Mononuclear cell (primary cell): ENCODE measurements around the gene SNTG2. TPM values are rescaled to one million over a fixed set of nuclear protein-coding genes. Genes with fewer than 3 reads are reported as not detected.
"Not testable (repeated sequence)": the region's sequence is repeated elsewhere in the genome, so short reads cannot be mapped to it uniquely, and the experiment has no call there.

Experiments used
- H3K27me3 ChIP-seq: 2 replicates; pipeline ENCODE4 v1.6.0; 2011; ENCODE audit warnings: low read length, control low read depth; ENCODE audit not compliant: insufficient read depth
- H3K4me1 ChIP-seq: 2 replicates; pipeline ENCODE4 v1.5.1; 2011; ENCODE audit warnings: mild to moderate bottlenecking, low read length, control low read depth; ENCODE audit not compliant: insufficient read depth
- H3K4me3 ChIP-seq: 2 replicates; pipeline ENCODE4 v1.5.1; 2011; ENCODE audit warnings: mild to moderate bottlenecking, low read length, moderate library complexity
- H3K9me3 ChIP-seq: 2 replicates; pipeline ENCODE4 v1.5.1; 2011; ENCODE audit warnings: low read depth, mild to moderate bottlenecking, control low read depth, low read length
- total RNA-seq: library from RNA; depleted of rRNA; stranded (reverse); fragments of >200 nt; gene quantifications from one replicate; pipeline ENCODE4 v1.2.3, GENCODE V29; 2012

The SNTG2 gene
- total RNA-seq, 1 donor = 1.5 TPM

- Histone ChIP-seq H3K4me3 (no peak overlapping the region), H3K27me3 (no peaks in the 10 kb centered on the region)
Observed at GRCh38 chr2:1227274-1227900, 276.7 kb downstream of the SNTG2 start.

DNA sequence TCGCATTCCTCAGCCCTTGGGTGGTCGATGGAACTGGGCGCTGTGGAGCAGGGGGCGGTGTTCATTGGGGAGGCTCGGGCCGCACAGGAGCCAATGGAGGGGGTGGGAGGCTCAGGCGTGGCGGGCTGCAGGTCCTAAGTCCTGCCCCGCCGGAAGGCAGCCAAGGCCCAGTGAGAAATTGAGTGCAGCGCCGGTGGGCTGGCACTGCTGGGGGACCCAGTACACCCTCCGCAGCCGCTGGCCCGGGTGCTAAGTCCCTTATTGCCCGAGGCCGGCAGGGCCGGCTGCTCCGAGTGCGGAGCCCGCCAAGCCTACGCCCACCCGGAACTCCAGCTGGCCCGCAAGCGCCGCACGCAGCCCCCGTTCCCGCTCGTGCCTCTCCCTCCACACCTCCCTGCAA is 278.9 kb downstream of the SNTG2 start:
- not testable (repeated sequence) for H3K4me1 ChIP-seq, H3K4me3 ChIP-seq, H3K9me3 ChIP-seq, H3K27me3 ChIP-seq

More at GRCh38 chr2:1227274-1227900, 276.7 kb downstream of the SNTG2 start:
- Histone ChIP-seq H3K9me3 (no peaks in the 10 kb centered on the region), H3K4me1 (no peaks in the 10 kb centered on the region)

DNA sequence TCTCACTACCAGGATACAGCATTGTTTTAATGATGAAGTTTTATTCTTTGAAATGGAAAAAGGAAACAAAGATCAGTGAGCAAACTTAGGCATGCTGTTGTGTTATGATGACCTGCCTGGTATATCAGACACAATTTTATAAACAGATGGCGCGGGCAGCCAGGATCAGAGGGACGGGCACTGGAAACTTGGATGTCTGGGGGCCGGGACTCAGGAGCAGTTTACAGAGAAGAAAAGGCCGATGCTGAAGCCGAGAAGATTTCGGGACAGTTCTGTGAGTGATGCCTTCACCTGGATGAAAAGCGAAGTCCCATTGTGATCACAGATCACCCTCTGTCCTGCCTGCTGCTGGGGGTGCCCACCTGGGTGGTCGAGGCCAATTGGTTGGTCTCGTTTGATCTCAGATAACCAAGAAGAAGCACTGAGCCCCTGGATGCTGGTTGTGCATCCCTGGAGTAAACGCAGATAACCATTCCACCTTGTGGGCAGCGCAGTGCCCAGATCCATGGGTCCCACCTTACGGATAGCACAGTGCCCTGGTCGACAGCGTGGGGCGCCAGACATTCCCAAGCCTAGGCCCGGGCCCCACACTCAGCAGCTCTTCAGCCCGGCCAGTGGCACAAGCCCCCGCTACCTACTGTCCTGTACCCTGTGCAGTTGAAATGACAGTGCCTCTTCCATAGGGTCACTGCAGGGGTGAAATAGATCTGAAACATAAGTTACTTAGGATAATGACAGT is 279.7 kb downstream of the SNTG2 start:
- H3K4me3 ChIP-seq = no peak overlapping the region
- no peaks in the 10 kb centered on the region for H3K9me3 ChIP-seq
- no peaks in the 10 kb centered on the region for H3K4me1 ChIP-seq
- no peaks in the 10 kb centered on the region for H3K27me3 ChIP-seq

DNA sequence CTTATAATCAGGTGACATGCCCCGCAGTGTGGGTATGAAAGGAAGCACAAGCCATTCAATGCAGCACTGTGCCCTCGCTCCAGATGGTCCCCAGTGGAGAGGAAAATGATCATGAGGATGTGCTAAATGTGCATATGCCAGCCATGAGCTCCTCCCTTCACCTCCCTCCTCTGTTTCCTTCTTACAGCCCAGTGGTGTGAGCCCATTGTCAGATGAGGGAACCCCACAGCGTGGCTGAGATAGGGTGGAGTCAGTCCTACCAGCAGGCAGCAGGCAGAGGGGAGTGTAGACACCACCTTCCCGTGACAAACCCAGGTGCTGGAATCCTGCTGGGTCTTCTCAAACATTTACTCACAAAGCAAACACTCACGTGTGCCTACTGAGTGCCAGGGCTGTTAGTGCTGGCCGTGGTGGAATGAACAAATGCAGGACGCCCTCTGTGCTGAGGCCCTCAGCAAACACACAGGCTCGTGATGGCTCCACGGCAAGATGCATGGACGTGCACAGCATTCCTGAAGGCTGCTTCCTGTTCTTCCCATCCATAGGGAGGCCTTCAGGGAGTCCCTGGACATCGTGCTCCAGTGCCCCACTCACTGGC is 280.9 kb downstream of the SNTG2 start:
- no peaks in the 10 kb centered on the region for H3K9me3 ChIP-seq
- no peaks in the 10 kb centered on the region for H3K4me1 ChIP-seq
- H3K27me3 ChIP-seq = no peaks in the 10 kb centered on the region
- no peak overlapping the region for H3K4me3 ChIP-seq

DNA sequence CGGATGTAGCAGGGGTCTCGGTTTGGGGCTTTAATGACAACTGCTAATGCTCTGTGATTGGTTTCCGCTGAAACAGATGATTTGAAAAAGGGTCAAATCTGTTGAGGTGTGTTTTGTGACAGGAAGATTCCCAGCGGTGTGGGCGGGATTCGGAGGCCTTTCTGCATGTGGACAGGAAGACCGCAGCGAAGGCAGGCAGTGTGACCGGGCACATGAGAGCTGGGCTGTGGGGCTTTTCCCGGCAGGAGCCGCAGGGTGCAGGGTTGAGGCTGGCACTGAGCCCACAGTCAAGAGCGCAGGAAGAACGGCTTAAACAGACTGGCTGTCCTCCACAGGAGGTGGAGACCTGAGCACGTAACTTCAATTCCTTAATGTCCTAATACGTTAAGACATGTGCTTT is 282.6 kb downstream of the SNTG2 start:
- Histone ChIP-seq H3K4me1 (peaks cover 5% of the 10 kb centered on the region), H3K27me3 (no peaks in the 10 kb centered on the region), H3K9me3 (no peaks in the 10 kb centered on the region), H3K4me3 (no peak overlapping the region)

GRCh38 chr2:1234731-1235308 is 284.2 kb downstream of the SNTG2 start:
- no peaks in the 10 kb centered on the region for H3K27me3 ChIP-seq
- peaks cover 5% of the 10 kb centered on the region for H3K4me1 ChIP-seq
- H3K4me3 ChIP-seq = no peak overlapping the region
- H3K9me3 ChIP-seq = no peaks in the 10 kb centered on the region

DNA sequence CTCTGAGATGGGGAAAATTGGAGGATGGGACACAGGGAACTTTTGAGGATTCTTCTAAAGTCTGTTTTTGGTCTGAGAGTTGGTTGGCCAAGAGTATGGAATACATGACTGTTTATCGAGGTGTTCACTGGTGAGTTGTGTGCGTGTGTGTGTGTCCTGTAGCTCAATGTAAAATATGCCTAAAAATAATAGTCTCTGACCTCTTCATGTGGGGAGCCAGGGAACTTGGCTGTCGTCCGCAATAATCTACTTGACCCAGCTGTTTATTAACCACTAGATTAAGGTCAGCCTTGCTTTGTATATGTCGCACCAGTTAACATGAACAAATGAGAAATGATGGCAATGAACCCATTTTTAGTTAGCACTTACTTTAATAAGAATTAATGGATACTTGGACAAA is 285.2 kb downstream of the SNTG2 start:
- no peaks in the 10 kb centered on the region for H3K27me3 ChIP-seq
- no peaks in the 10 kb centered on the region for H3K9me3 ChIP-seq
- no peak overlapping the region for H3K4me3 ChIP-seq

DNA sequence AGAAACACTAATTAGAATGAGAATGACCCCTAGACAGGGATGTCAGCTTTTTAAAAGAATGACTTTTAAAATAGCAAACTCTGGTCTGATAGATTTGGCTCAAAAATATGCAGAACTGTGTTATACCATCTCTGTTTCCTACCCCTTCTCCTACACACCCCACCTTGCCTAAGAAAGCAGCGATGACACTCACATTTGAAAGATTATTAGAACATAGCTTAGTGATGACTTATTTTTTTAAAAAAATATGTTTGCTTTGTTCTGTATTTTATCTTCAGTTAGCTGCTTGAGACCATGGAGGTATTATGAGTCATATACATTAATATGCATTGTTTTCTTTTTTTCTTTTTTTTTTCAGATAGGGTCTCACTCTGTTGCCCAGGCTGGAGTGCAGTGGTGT is 286.0 kb downstream of the SNTG2 start:
- H3K4me1 ChIP-seq = peaks cover 8% of the 10 kb centered on the region
- no peaks in the 10 kb centered on the region for H3K9me3 ChIP-seq
- no peaks in the 10 kb centered on the region for H3K27me3 ChIP-seq
- H3K4me3 ChIP-seq = no peak overlapping the region

More for the DNA sequence above, 285.2 kb downstream of the SNTG2 start:
- H3K4me1 ChIP-seq = peaks cover 5% of the 10 kb centered on the region

DNA sequence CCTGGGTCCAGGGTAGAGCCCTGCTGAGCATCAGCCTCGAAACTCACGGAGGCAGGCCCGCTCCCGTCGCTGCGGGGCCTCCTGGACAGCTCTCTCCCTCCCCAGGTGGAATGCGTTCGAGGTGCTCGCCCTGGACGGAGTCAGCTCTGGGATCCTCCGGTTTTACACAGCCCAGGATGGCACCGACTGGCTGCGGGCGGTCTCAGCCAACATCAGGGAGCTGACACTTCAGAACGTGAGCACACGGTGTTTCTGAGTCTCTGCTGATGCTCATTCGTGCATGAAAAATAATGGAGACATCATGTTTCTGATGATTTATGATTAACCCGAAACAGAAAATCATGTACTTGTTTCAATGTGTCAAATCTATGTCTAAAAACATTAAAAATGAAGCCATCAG is 287.1 kb downstream of the SNTG2 start:
- Histone ChIP-seq H3K4me1 (peaks cover 8% of the 10 kb centered on the region), H3K9me3 (no peaks in the 10 kb centered on the region), H3K27me3 (no peaks in the 10 kb centered on the region), H3K4me3 (no peak overlapping the region)

DNA sequence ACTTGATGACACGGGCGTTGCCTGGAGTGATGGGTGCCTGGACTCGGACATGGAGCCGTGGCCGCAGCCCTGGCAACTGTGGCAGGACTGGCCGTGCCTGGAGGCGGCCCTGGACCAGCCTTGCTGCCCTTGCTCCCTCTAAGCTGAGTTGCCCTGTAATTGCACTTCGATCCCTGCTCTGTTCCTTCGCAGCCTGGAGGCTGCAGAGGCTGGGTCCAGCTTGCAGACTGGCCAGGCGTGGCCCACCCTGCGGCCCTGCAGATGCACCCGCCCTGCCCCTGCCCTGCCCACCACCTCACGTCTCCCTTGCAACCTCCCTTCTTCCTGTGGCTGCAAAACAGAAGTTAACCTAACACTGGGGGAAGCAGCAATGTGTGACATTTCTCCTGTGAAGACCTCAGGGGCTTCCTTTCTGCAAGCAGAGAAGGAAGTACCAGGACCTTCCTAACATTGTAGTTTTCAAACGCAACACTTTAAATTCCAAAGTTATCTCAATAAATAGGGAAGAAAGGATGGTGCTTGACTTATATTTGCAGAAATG is 288.0 kb downstream of the SNTG2 start:
- Histone ChIP-seq H3K27me3 (no peaks in the 10 kb centered on the region), H3K4me1 (peaks cover 8% of the 10 kb centered on the region)

DNA sequence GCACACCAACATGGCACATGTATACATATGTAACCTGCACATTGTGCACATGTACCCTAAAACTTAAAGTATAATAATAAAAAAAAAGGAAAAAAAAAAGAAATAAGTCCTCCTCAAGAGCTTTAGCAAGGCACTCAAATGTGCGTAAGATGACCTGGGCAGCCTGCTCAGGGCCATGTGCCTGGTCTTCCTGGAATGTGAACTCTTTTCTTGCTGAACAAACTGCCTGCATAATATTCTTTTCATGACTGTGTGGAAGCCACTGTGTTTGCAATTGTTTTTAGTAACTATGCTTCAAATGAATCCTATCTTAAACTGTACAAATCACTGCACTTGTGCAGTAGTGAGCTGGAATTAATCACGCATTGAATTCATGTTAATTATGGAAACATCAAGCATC is 294.5 kb downstream of the SNTG2 start:
- Histone ChIP-seq H3K4me3 (no peak overlapping the region), H3K4me1 (peaks cover 3% of the 10 kb centered on the region), H3K27me3 (no peaks in the 10 kb centered on the region), H3K9me3 (no peaks in the 10 kb centered on the region)

More for the DNA sequence above, 288.0 kb downstream of the SNTG2 start:
- H3K9me3 ChIP-seq = no peaks in the 10 kb centered on the region
- no peak overlapping the region for H3K4me3 ChIP-seq

GRCh38 chr2:1246239-1246638 is 295.6 kb downstream of the SNTG2 start:
- Histone ChIP-seq H3K27me3 (no peaks in the 10 kb centered on the region), H3K4me1 (no peaks in the 10 kb centered on the region), H3K9me3 (no peaks in the 10 kb centered on the region), H3K4me3 (no peak overlapping the region)

DNA sequence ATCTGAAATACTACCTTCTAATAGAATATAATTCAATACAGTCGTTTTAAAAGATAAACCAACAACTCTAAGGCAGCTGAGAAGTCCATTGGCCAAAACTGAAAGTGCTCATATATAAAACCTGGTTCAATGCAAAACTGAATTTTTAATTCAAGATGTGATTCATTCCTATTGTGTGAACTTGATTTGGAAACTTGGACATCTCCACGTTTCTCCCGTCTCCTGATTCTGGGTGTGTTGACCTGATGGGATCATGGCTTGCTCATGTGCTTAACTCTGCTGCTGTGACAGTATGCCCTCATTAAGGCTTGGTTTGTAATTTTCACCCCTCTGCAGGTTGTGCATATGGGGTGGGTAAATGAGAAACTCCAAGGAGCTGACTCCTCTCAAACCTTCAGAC is 296.3 kb downstream of the SNTG2 start:
- Histone ChIP-seq H3K4me1 (no peaks in the 10 kb centered on the region), H3K27me3 (no peaks in the 10 kb centered on the region), H3K9me3 (no peaks in the 10 kb centered on the region), H3K4me3 (no peak overlapping the region)

- Histone ChIP-seq H3K4me1 (no peaks in the 10 kb centered on the region), H3K9me3 (no peaks in the 10 kb centered on the region), H3K4me3 (no peak overlapping the region), H3K27me3 (no peaks in the 10 kb centered on the region)
Observed at GRCh38 chr2:1248187-1248586, 297.5 kb downstream of the SNTG2 start.
